ENCODE data around the gene TMEM121.

TMEM121 gene

GRCh38 chr14:105498430-105499255, 27.7 kb upstream of the TMEM121 start:
- DNase-seq: no peak

DNA sequence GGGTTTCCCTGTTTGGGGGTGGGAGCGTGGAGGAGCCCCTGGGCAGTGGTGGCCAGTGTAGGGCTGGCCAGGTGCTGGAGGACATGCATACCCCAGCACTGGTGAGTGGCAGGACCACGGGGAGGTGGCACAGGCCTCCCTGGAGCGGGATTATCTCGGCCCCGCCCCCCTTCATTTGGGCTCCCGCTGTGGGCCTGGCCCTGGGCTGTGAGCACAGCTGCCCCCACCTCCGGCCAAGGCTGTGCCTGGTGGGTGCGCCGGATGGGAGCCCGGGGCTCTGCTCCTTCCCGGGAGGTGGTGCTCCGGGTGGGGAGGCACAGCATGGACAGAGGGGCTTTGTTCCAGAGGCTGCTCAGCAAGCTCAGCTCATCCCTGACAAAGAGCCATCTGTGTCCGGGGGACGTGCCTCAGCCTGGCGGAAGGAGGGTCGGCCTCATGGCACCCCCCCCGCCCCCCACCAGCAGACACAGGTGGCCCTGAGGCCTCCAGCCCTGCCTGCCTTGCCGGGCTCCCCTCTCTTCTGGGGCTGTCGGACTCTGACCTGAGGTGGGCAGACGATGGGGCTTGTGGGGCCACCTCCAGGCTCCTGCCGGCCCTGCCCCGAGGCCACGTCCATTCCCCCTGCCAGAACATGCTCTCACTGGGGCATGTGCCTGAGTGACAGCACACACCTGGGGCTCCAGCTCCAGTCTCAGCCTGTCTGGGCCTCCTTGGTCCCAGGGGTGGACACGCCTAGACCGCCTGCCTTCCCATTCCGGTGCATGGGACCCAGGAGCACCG, 26.9 kb upstream of the TMEM121 start:
- DNase-seq: no peak

DNA sequence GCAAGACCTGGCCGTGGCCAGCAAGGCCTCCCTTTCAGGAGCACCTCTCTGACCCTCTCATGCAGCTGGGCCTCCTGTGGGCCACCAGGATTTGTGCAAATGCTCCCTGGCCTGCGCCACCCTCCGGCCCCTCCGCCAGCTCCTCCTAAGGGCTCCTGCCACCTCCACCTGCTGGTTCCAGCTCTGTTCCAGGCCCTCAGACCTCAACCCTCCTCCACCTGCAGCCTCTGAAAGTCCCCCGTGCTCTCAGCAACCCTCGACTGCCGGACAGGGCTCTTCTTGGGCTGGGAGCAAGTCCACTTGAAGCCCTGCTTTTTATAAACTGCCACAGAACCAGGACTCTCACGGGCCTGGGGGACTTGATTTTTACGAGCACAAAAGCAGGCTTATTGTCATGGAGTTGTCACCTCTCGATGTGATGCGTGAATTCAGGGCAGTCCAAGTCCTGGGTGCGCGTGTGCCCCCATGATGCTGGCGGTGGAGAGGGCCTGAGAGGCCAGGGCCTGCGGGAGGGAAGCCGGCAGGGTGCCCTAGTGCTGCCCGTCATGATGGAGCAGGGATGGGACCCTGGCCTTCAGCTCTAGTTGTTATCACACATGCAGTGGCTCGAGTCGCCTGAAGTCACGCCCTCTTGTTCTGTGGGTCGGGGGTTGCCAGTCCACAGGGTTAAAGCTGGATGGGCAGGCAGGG, 26.2 kb upstream of the TMEM121 start:
- DNase-seq: no peak

- no peak for DNase-seq
These were observed 25.7 kb upstream of the TMEM121 start for GRCh38 chr14:105500726-105501101.

- DNase-seq: no peak
These were observed 24.7 kb upstream of the TMEM121 start for GRCh38 chr14:105501504-105502291.

DNA sequence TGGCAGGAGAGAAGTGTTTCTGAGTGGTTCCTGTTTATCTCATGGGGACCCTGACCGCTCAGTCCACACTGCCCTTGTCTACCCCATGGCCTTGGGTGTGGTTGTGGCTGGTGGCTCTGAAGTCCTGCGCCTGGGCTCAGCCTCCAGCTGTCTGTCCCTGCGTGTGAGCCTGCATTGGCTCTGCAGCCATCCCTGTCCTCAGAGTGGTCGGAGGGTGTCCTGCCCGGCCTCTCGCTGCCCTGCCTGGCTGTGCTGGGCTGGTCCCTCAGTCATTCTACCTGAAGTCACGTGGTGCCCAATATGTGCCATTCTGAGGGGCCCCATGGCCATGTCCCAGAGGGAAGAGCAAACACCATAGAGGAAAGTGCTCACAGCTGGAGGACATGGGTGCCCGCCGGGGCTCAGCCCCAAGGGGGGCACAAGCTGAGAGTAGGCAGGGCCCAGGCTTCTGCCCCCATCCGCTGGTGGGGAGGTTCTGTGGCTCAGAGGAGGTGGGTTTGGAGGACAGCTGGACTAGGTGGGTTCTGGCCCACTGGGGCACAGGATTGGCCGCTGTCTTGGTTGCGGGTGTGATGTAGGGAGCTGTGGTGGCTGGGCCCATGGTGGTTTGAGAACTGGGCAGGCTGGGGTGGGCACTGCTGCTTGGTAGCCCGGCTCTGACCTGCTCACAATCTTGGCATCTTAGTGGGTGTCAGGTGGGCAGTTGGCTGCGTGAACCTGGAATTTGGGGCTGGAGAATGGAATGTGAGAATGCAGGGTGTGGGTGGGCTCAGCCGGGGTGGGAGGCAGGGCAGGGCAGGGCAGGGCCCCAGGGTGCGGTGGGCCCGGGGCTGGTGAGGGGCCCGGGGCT, 23.7 kb upstream of the TMEM121 start:
- DNase-seq: no peak

DNA sequence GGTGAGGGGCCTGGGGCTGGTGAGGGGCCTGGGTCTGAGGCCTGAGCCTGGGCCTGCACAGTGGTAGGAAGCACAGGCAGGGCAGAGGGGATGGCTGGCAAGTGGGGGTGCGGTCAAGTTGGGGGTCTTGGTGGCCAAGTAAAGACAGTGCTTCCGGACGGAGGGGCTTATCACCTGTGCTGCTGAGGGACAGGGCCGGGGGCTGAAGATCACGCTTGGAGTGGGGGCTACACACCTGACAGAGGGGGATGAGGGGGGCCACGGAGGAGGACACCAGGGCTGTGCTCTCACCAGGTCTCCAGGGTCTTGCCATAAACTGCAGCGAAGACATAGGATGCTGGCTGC, 23.1 kb upstream of the TMEM121 start:
- DNase-seq: no peak

DNA sequence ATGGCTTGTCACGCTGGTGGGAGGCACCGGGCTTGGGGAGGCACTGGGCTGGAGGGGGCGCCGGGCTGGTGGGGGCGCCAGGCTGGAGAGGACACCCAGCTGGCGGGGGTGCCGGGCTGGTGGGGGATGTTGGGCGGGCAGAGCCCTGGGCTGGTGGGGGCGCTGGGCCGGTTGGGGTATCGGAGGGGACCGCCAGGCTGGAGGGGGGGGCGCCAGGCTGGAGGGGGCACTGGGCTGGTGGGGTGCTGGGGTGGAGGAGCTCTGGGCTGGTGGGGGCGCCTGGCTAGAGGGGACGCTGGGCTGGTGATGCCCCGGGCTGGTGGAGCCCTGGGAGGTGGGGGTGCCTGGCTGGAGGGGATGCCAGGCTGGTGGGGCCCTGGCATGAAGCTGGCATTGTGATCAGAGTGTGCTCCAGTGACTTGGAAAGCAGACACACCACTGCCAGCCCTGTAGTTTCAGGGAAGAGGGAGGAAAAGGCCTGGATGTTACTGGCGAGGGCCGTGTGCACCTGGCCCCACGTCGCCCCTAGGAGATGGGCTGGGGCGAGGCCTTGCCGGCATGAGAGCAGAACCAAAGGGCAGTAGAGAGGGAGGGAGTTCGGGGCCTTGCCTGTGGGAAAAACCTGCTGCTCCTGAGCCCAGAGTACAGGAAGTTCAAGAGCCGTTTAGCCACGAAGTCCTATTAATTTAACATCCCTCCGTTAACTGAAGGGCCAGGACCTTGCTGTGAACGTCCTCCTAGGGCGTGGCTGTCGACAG, 22.3 kb upstream of the TMEM121 start:
- DNase-seq: no peak

GRCh38 chr14:105505101-105505500, 21.3 kb upstream of the TMEM121 start:
- no peak for DNase-seq

- no peak for DNase-seq
These were observed 19.1 kb upstream of the TMEM121 start for GRCh38 chr14:105507247-105507646.

DNA sequence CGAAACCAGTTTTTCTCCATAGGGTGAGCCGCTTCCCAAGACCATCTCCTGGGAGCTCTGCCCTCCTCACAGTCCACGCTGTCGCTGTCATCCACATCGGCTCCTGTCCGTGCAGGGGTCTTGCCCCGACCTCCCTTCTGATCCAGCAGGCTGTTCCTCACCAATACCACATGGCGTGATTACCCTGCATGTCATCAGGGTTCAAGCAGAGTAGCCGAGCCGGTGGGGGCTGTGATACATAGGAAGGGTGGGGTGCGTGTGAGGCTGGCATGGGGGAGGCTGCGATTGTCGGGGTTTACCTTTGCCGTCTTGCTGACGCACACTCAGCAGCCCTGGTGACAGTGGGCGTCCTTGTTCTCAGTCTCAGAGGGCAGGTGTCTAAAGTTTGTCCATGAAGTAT, 18.3 kb upstream of the TMEM121 start:
- no peak for DNase-seq

DNA sequence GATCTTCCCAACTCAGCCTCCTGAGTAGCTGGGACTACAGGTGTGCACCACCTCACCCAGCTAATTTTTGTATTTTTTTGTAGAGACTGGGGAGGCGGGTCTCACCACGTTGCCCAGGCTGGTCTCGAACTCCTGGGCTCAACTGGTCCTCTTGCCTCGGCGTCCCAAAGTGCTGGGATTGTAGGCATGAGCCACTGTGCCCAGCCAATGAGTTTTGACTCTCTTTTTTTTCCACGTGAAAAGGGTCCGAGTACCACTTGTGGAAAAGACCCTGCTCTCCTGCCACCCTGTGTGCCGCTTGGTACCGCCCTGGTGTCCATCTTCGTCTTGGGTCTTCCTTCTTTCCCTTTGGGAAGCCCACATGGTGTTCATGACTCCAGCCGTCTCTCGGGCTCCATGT, 17.8 kb upstream of the TMEM121 start:
- no peak for DNase-seq

GRCh38 chr14:105517096-105517495, 9.3 kb upstream of the TMEM121 start:
- no peak for DNase-seq

DNA sequence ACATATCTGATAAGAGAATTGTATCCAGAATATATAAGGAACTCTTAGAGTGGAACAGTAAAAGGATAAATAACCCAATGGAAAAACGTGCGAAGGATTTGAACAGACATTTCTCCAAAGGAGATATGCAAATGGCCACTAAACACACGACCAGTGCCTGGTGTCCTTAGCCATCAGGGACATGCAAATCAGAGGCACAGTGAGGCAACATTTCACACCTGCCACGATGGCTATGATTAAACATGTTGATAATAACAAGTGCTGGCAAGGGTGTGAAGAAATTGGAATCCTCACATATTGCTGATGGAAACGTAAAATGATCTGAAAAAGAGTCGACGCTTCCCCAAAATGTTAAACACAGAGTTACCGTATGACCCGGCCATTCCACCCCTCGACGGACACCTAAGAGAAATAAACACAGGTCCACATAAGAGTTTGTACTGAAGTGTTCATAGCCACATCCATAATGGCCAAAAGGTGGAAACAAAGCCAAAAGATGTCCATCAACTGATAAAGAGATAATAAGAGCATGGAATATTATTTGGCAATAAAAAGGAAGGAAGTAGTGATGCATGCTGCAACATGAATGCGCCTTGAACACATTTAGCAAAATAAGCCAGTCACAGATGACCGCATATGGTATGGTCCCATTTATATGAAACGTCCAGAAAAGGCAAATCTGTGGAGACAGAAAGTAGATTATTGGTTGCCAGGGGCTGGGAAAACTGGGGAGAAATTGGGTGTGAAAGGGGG, 6.3 kb upstream of the TMEM121 start:
- DNase-seq: no peak

DNA sequence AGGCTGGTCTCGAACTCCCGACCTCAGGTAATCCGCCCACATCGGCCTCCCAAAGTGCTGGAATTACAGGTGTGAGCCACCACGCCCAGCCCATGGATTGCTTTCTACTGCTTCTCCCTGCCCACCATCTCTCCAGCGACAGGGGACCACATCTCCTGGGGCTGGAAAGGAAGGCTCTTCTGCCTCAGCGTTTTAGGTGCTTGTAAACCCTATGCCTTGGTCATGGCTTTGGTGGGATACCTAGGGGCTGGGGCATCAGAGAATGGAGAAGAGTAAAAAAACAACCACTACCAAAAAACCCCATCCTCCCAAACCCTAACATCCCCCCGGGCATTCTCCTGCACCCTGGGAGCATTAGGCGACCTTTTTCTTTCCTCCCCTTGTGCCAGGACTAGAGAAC, 1.1 kb upstream of the TMEM121 start:
- no peak for DNase-seq

DNA sequence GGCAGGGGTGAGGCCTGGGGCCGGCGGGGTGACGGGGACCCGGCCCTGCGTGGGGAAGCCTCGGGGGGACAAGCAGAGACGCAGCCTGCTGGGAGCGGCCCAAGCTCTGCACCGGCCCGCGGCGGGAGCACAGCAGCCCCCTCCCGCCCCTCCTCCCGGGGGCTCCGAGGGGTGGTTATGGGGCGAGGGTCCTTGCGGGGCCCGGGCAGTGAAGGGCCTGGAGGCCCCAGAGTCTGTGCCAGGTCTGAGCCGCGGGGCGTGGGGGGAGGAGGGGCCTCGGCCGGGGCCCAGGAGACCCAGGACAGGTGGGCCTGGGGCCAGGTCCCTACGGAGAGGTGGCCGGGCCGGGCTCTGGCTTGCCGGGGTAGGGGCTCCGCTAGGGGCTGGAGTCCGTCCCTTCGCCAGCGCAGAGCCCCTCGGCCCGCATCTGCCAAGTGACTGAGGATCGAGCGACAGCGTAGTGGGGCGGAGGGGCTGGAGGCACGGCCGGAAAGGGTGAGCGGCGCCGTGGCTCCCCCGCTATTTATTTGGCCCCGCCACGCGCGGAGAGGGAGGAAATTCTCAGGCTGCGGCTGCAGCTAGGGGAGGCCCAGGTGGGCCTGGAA, 495 bp downstream of the TMEM121 start:
- no peak for DNase-seq

- no peak for DNase-seq
These were observed 1.0 kb downstream of the TMEM121 start for GRCh38 chr14:105527381-105527825.

- peak; percentile 85 for DNase-seq
These were observed 1.6 kb downstream of the TMEM121 start for GRCh38 chr14:105527826-105528585.

Data from activated CD4-positive, alpha-beta T cell treated with anti-CD3 and anti-CD28 coated beads, Interleukin-10, Interleukin-2, amounts not matched to agents 100 ng/mL and 50 ng/mL, durations not matched to agents 16 hours and 8 hours (primary cell).